Measurements from ENCODE around the gene MEN1. TPM values are rescaled to one million over a fixed set of nuclear protein-coding genes. Genes with fewer than 3 reads are reported as not detected.

Gene MEN1
- total RNA-seq, result 10.5 and 13.7 TPM in 2 replicates
- 20.6 TPM for polyA plus RNA-seq (2012)

DNA sequence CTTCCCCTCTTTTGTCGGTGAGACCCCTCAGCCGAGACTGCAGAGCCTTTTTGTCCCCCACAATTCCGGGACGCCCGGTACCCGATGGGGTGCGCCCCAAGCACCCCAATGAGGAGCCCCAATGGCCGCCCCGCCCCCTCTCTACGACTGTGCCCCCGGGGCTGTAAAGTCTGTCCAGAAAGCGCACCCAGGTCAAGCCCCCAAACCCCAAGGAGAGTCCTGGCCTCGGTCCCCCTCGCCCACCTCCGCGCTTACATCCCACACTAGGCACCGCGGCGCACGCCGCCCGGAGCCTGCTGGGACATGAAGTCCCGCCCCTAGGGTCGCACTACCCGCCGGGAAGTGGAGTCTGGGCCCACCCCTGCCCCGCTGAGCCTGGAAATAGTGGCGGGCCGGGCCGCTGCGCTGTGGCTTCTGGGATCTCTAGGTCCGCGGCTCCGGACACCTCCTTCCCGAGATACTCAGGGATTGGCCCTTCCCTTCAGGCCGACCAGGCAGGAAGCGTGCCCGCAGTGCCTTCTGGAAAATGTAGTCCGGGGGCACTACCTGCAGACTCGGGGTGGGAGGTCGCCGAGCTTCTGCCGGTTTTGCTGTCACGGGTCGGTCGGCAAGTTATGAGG is at the start of gene MEN1:
Gene MEN1 (minus strand): TSS at position 281 of the 620 bp plus-strand sequence. CDS start 442 bp downstream, outside the sequence.
- peak; percentile 97 for DNase-seq (ENCODE audit: low read depth)

- DNase-seq (ENCODE audit: low read depth), result no peak
These were observed 49.4 kb upstream of the MEN1 start for GRCh38 chr11:64859542-64860414.

- DNase-seq (ENCODE audit: low read depth), result peak; percentile 99
These were observed 48.3 kb upstream of the MEN1 start for GRCh38 chr11:64858467-64859263.

GRCh38 chr11:64857485-64857884 is 47.1 kb upstream of the MEN1 start:
- DNase-seq (ENCODE audit: low read depth), result no peak

DNA sequence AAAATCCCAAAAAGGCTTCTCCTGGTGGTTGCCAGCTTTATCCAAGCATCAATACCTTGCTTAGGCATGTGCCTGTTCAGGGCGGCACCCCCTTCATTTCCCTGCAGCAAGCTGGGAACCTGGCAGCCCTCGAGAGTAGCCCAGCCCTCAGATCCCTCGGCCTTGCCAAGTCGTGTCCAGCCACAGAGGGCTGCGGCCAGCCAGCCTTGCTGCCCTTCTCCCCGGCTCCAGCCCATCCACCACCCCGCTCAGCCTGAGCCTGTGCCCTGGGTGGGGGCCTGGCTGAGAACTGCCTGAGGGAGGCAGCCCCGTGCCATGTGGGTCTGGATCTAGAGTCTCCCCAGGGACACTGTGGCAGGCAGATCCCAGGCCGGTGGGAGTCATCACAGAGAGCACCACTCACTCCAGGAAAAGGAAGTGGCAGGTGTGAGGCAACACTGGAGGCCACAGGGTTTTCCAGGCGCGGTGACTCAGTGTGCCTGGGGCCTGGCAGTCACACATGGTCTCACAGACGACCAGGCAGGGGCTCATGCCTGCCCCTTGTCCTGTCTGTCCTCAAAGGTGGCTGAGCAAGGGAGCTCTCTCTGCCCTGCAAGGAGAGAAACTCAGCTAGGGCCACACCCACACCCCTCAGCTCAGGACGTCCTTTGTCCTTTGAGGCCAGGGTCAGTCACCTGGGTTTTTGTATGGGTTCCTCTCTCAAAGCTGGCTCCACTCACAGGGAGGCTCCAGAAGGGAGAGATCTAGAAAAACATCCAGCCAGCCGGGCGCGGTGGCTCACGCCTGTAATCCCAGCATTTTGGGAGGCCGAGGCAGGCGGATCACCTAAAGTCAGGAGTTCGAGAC is 46.3 kb upstream of the MEN1 start:
- peak; percentile 98 for DNase-seq (ENCODE audit: low read depth)

- DNase-seq (ENCODE audit: low read depth), result no peak
These were observed 45.4 kb upstream of the MEN1 start for GRCh38 chr11:64855596-64856304.

DNA sequence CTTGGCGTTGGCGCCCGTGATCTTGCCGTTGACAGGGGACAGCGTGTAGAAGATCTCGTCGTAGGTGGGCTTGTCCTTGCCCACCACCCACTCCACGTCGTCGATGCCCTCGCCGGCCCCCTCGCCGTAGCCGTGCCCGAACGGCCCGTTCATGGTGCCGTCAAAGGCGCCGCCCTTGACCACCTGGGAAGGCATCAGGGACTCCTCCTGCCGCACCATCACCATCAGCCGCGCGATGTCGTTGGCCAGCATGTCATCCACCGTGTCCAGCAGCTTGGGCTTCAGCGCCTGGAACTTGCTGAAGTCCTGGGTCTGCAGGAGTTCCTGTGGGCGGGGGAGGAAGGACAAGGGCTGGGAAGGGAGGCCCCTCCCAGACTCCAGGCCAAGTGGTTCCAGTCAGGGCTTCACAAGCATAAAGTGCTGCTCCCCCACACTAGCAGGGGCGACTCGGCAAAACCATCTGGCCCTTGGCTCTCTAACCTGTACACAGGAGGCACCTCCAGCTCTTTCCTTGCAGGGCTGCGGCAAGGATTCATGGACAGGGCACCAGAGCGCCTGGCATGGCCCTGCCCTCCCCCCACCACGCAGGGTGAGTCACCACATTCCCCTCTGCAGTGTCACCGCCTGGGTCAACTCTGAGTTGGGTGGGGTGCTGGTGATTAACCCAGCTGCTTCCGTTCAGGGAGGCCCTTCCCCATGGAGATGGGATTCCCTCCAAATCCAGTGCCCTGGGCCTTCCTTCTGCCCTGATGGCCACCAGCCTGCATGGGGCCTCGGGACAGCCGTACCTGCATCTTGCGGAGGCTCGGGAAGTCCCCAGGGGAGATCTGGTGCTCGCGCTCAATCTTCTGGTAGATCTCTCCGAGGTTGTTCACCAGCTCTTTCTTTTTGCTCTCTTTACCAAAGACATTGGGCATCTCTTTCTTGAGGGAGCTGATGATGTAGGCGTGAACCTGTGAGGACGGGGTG is 44.5 kb upstream of the MEN1 start:
- DNase-seq (ENCODE audit: low read depth), result peak; percentile 96

DNA sequence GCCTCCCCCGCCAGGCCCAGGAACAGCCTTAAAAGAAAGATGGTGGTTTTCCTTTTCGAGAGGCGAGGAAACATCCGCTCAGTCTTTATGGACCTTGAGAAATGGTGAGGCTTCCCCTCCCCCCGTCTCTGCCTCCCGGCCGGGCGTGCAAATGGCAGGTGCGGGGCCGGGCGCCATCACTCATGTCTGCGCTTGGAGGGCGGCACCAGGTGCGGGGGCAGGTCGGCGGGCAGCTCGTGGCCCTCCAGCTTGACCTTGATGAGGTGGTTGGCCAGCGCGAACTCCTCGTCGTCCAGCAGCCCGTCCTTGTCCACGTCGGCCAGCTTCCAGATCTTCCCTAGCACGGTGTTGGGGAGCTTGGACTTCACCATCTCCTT is 43.8 kb upstream of the MEN1 start:
- no peak for DNase-seq (ENCODE audit: low read depth)

- no peak for DNase-seq (ENCODE audit: low read depth)
These were observed 43.4 kb upstream of the MEN1 start for GRCh38 chr11:64853709-64854108.

GRCh38 chr11:64852804-64853509 is 42.6 kb upstream of the MEN1 start:
- no peak for DNase-seq (ENCODE audit: low read depth)

- DNase-seq (ENCODE audit: low read depth), result no peak
These were observed 41.5 kb upstream of the MEN1 start for GRCh38 chr11:64851831-64852351.

DNA sequence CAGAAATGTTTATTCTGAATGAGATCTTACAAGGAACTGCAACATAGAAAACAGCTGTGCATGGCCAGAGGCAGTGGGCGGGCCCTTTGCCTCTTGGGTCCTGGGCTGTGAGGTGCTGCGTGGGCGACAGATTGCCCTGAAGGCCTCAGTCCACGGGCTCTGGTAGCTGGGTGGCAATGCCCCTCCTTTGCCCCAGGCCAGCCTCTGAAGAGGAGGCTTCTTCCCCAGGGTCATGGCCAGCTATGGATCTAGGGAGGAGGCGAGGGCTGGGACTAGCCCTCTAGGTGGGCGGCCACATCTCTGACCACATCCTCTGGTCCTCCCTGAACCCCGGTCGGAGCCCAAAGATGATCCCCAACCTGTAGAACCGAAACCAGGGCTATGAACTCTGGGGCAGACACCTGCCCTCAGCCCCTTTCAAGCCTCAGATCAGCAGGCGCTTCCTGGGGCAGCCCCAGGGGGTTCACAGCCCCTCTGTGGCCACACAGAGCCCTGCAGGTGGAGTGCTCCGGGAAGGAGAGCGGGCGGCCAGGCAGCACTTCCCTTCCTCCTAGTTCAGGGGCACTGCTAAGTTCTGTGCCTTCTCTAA is 40.7 kb upstream of the MEN1 start:
- no peak for DNase-seq (ENCODE audit: low read depth)

GRCh38 chr11:64849598-64850356 is 39.4 kb upstream of the MEN1 start:
- no peak for DNase-seq (ENCODE audit: low read depth)

- DNase-seq (ENCODE audit: low read depth), result no peak
These were observed 38.7 kb upstream of the MEN1 start for GRCh38 chr11:64848826-64849597.

- DNase-seq (ENCODE audit: low read depth), result no peak
These were observed 38.0 kb upstream of the MEN1 start for GRCh38 chr11:64848214-64848825.

Data from myocyte (in vitro differentiated cells).